H1 (cell line): ENCODE results near the gene GTSE1. TPM values are rescaled to one million over a fixed set of nuclear protein-coding genes. Genes with fewer than 3 reads are reported as not detected.

ENCODE experiments used
- CTCF ChIA-PET: fragments of 300-600 bp; sonication (Branson Sonifier 250); formaldehyde crosslinking; loops from one replicate; lab custom pipeline; 2021; ENCODE audit not compliant: partially characterized antibody; lab: Charles Lee
- POLR2A ChIA-PET: fragments of 300-600 bp; sonication (Branson Sonifier 250); formaldehyde crosslinking; loops from one replicate; lab custom pipeline; 2021; ENCODE audit warnings: inconsistent platforms; ENCODE audit not compliant: partially characterized antibody; lab: Charles Lee
- DNase-seq, 2 experiments: peaks; one replicate each; pipeline versions ENCODE4 v3.0.0 to v3.0.0-alpha.2; 2010 to 2022; ENCODE audit warnings: low spot score in 2 of 2, low read depth in 1 of 2, mixed read lengths in 1 of 2
- FAIRE-seq: peaks from 2 replicates; lab custom pipeline; 2011; peaks lifted over from hg19 to GRCh38; lab: Jason Lieb, UNC
- H2AFZ ChIP-seq: 2 replicates; pipeline ENCODE4 v1.8.1; 2012; ENCODE audit warnings: low read length, inconsistent platforms
- H2AK5ac ChIP-seq: 2 replicates; pipeline ENCODE4 v1.6.1; 2013; ENCODE audit warnings: low read depth, low read length
- H2BK120ac ChIP-seq: replicated peaks from 2 replicates; pipeline ENCODE3; 2013; ENCODE audit warnings: low read depth, low read length, inconsistent platforms
- H2BK12ac ChIP-seq: 2 replicates; pipeline ENCODE4 v1.6.1; 2013; ENCODE audit warnings: low read depth, low read length
- H2BK15ac ChIP-seq: 2 replicates; pipeline ENCODE4 v1.6.1; 2013; ENCODE audit warnings: low read length
- H2BK20ac ChIP-seq: 2 replicates; pipeline ENCODE4 v1.6.1; 2013; ENCODE audit warnings: low read length
- H2BK5ac ChIP-seq: 2 replicates; pipeline ENCODE4 v1.6.1; 2013; ENCODE audit warnings: low read depth, low read length
- H3K14ac ChIP-seq: 2 replicates; pipeline ENCODE4 v1.6.1; 2013; ENCODE audit warnings: inconsistent platforms; ENCODE audit not compliant: insufficient read length
- H3K18ac ChIP-seq: 2 replicates; pipeline ENCODE4 v1.6.1; 2013; ENCODE audit warnings: low read length; ENCODE audit errors: extremely low read depth
- H3K23ac ChIP-seq: 2 replicates; pipeline ENCODE4 v1.6.1; 2013; ENCODE audit warnings: inconsistent platforms; ENCODE audit not compliant: insufficient read length
- H3K23me2 ChIP-seq: 2 replicates; pipeline ENCODE4 v1.6.1; 2013; ENCODE audit warnings: low read depth, low read length
- H3K27ac ChIP-seq: 2 replicates; pipeline ENCODE4 v1.6.1; 2011; ENCODE audit warnings: low read depth, low read length, inconsistent platforms
- H3K27me3 ChIP-seq, 4 experiments: replicated peaks in 1 of 4; 1 replicate in 1 of 4; 2 replicates in 3 of 4; pipeline versions ENCODE4 v1.6.1 to v1.8.1; 2011 to 2013; ENCODE audit warnings: low read length in 3 of 4, mild to moderate bottlenecking in 3 of 4, inconsistent platforms in 2 of 4, mixed read lengths in 2 of 4, moderate library complexity in 1 of 4; ENCODE audit not compliant: control insufficient read depth in 3 of 4, insufficient read depth in 3 of 4; ENCODE audit errors: extremely low read depth in 1 of 4
- H3K36me3 ChIP-seq, 4 experiments: 2 replicates each; pipeline versions ENCODE4 v1.6.1 to v1.8.1; 2011 to 2013; ENCODE audit warnings: mild to moderate bottlenecking in 4 of 4, low read length in 3 of 4, moderate library complexity in 2 of 4, control low read depth in 1 of 4, inconsistent platforms in 1 of 4; ENCODE audit not compliant: insufficient read depth in 4 of 4, control insufficient read depth in 2 of 4
- H3K4ac ChIP-seq: replicated peaks from 2 replicates; pipeline ENCODE3; 2013; ENCODE audit warnings: low read length, low read depth, mixed read lengths, inconsistent platforms; ENCODE audit not compliant: insufficient read length
- H3K4me1 ChIP-seq, 4 experiments: replicated peaks in 1 of 4; 1 replicate in 1 of 4; 2 replicates in 3 of 4; pipeline versions ENCODE4 v1.6.1 to v1.8.1; 2011 to 2013; ENCODE audit warnings: low read length in 3 of 4, inconsistent platforms in 2 of 4, mixed read lengths in 1 of 4; ENCODE audit not compliant: insufficient read depth in 4 of 4, control insufficient read depth in 3 of 4
- H3K4me2 ChIP-seq, 2 experiments: 2 replicates each; pipeline versions ENCODE4 v1.6.1 to v1.8.1; 2011 to 2013; ENCODE audit warnings: low read depth in 2 of 2, low read length in 2 of 2, control low read depth in 1 of 2, inconsistent platforms in 1 of 2, mild to moderate bottlenecking in 1 of 2; ENCODE audit not compliant: insufficient read depth in 1 of 2
- H3K4me3 ChIP-seq, 4 experiments: fragments of 200-600, 300-600 bp in 1 of 4; sonication (generic), shearing (Covaris generic), sonication (Bioruptor Twin) in 1 of 4; 2 replicates each; pipeline versions ENCODE4 v1.5.1 to v1.8.1; 2011 to 2016; ENCODE audit warnings: low read length in 4 of 4, low read depth in 3 of 4, control low read depth in 2 of 4, inconsistent platforms in 2 of 4, mild to moderate bottlenecking in 2 of 4, mixed read lengths in 1 of 4, moderate library complexity in 1 of 4; ENCODE audit not compliant: insufficient read depth in 2 of 4; ENCODE audit errors: extremely low read depth in 1 of 4
- H3K56ac ChIP-seq: replicated peaks from 2 replicates; pipeline ENCODE3; 2013; ENCODE audit warnings: low read depth, mild to moderate bottlenecking, mixed read lengths, low read length, inconsistent platforms; ENCODE audit not compliant: insufficient read length
- H3K79me1 ChIP-seq: 2 replicates; pipeline ENCODE4 v1.6.1; 2013; ENCODE audit warnings: low read depth, low read length, control low read depth
- H3K79me2 ChIP-seq, 2 experiments: 2 replicates each; pipeline versions ENCODE4 v1.6.1 to v1.8.1; 2012 to 2013; ENCODE audit warnings: low read length in 2 of 2, mild to moderate bottlenecking in 2 of 2, inconsistent platforms in 1 of 2; ENCODE audit not compliant: insufficient read depth in 2 of 2, control insufficient read depth in 1 of 2
- H3K9ac ChIP-seq, 4 experiments: replicated peaks in 1 of 4; 1 replicate in 1 of 4; 2 replicates in 3 of 4; pipeline versions ENCODE4 v1.6.1 to v1.8.1; 2011 to 2013; ENCODE audit warnings: low read depth in 3 of 4, low read length in 3 of 4, control low read depth in 2 of 4, mild to moderate bottlenecking in 2 of 4, moderate library complexity in 2 of 4, inconsistent platforms in 1 of 4; ENCODE audit errors: extremely low read depth in 1 of 4
- H3K9me3 ChIP-seq, 2 experiments: 2 replicates each; pipeline versions ENCODE4 v1.6.1 to v1.8.1; 2012 to 2013; ENCODE audit warnings: mild to moderate bottlenecking in 2 of 2, moderate library complexity in 2 of 2, control low read depth in 1 of 2, inconsistent platforms in 1 of 2, low read depth in 1 of 2, low read length in 1 of 2, mixed read lengths in 1 of 2; ENCODE audit not compliant: insufficient read depth in 2 of 2
- H4K20me1 ChIP-seq, 2 experiments: replicated peaks in 1 of 2; 2 replicates each; pipeline versions ENCODE3 to v1.8.1; 2011 to 2013; ENCODE audit warnings: inconsistent platforms in 2 of 2, low read length in 2 of 2, mild to moderate bottlenecking in 1 of 2; ENCODE audit not compliant: insufficient read depth in 2 of 2, control insufficient read depth in 1 of 2
- H4K5ac ChIP-seq: 2 replicates; pipeline ENCODE4 v1.6.1; 2013; ENCODE audit warnings: low read length, low read depth, mixed read lengths, inconsistent platforms; ENCODE audit not compliant: insufficient read length
- H4K8ac ChIP-seq: 2 replicates; pipeline ENCODE4 v1.8.0; 2013; ENCODE audit warnings: mild to moderate bottlenecking, moderate library complexity, low read length, inconsistent platforms; ENCODE audit not compliant: insufficient read depth; ENCODE audit errors: extremely low read depth
- H4K91ac ChIP-seq: replicated peaks from 2 replicates; pipeline ENCODE3; 2013; ENCODE audit warnings: low read length, mixed read lengths, inconsistent platforms; ENCODE audit not compliant: insufficient read length
- ASH2L ChIP-seq: fragments of 200-600, 300-600 bp; sonication (generic); IDR thresholded peaks from one replicate; pipeline ENCODE4 v1.7.1; 2017; ENCODE audit warnings: low read length
- BACH1 ChIP-seq: IDR thresholded peaks from 2 replicates; pipeline ENCODE4 v1.6.1; 2012; ENCODE audit warnings: low read length, improper control_type of control experiment
- BCL11A ChIP-seq, 2 experiments: IDR thresholded peaks; one replicate each; pipeline ENCODE4 v1.6.1; 2011; ENCODE audit warnings: low read depth in 2 of 2, low read length in 2 of 2, mild to moderate bottlenecking in 2 of 2
- HDAC2 ChIP-seq, 2 experiments: fragments of 300-600 bp in 1 of 2; sonication (generic) in 1 of 2; IDR thresholded peaks; 2 replicates each; pipeline ENCODE4 v1.6.1; 2011 to 2012; ENCODE audit warnings: low read depth in 2 of 2, low read length in 2 of 2, mild to moderate bottlenecking in 2 of 2, moderate library complexity in 2 of 2, borderline replicate concordance in 1 of 2, inconsistent platforms in 1 of 2
- JUN ChIP-seq: IDR thresholded peaks from 2 replicates; pipeline ENCODE4 v1.6.1; 2011; ENCODE audit warnings: low read depth, mild to moderate bottlenecking, improper control_type of control experiment, low read length
- PHF8 ChIP-seq: fragments of 200-600 bp; sonication (generic); conservative IDR thresholded peaks from 2 replicates; pipeline ENCODE4 v1.7.1; 2012; ENCODE audit warnings: low read depth, mild to moderate bottlenecking, inconsistent platforms, low read length, moderate library complexity
- RBBP5 ChIP-seq: IDR thresholded peaks from 2 replicates; pipeline ENCODE4 v1.7.1; 2012; ENCODE audit warnings: low read depth, mild to moderate bottlenecking, inconsistent platforms, low read length, moderate library complexity, borderline replicate concordance
- RXRA ChIP-seq: IDR thresholded peaks from 2 replicates; pipeline ENCODE4 v1.6.1; 2011; ENCODE audit warnings: low read depth, mild to moderate bottlenecking, low read length, moderate library complexity; ENCODE audit not compliant: insufficient read depth
- TBP ChIP-seq: IDR thresholded peaks from 2 replicates; pipeline ENCODE4 v1.6.1; 2011; ENCODE audit warnings: low read depth, low read length, improper control_type of control experiment
- ZNF274 ChIP-seq: IDR thresholded peaks from 2 replicates; pipeline ENCODE4 v1.7.0; 2012; ENCODE audit warnings: low read length, borderline replicate concordance; ENCODE audit errors: extremely low read depth
- WGBS, 2 experiments: shearing (Covaris generic) in 1 of 2; methylation state at CpG; one replicate each; pipeline versions ENCODE4 v1.1.6 to v1.1.7; 2013 to 2015; ENCODE audit warnings: low lambda C conversion rate in 2 of 2, mixed read lengths in 2 of 2, inconsistent platforms in 1 of 2, low coverage in 1 of 2, missing lambda C conversion rate in 1 of 2; ENCODE audit not compliant: insufficient replicate concordance in 2 of 2, insufficient coverage in 1 of 2, insufficient read length in 1 of 2; ENCODE audit errors: extremely low coverage in 1 of 2, missing lambda C conversion rate in 1 of 2; 5-methylcytosine and 5-hydroxymethylcytosine counted together
- polyA plus RNA-seq, 7 experiments: library from polyadenylated mRNA; depleted of rRNA in 3 of 7; stranded (reverse) in 5 of 7; unstranded in 2 of 7; fragments of >200 nt in 5 of 7; fragments of 200-250 nt in 2 of 7; gene quantifications; 1 replicate in 5 of 7; 2 replicates in 1 of 7; 4 replicates in 1 of 7; pipeline versions ENCODE4 v1.2.1 to v1.2.3, GENCODE V29; 2011 to 2013; ENCODE audit warnings: missing spikeins in 2 of 7, mixed read lengths in 2 of 7
- total RNA-seq: library from RNA; stranded (reverse); fragmentation: NEBNext Ultra II Directional; extraction: Animal tissue kit (Norgen Biotek cat#: 25700); gene quantifications from 2 replicates; pipeline ENCODE4 v1.2.1, GENCODE V29; 2021
- TF ChIP-seq, protein P1 (sequence below): IDR thresholded peaks from 2 replicates; pipeline ENCODE4 v1.6.1; 2011; ENCODE audit warnings: low read depth, mild to moderate bottlenecking, low read length; ENCODE audit not compliant: insufficient read depth
- TF ChIP-seq, protein P2 (sequence below): IDR thresholded peaks from 2 replicates; pipeline ENCODE4 v1.6.1; 2011; ENCODE audit warnings: low read length, improper control_type of control experiment

GTSE1 gene
- total and polyA plus RNA-seq, 2 of the 8 experiments (the other 6 are each of a cell fraction or from before 2014, with no cell fraction given) = 17.5 to 38.6 TPM

DNA sequence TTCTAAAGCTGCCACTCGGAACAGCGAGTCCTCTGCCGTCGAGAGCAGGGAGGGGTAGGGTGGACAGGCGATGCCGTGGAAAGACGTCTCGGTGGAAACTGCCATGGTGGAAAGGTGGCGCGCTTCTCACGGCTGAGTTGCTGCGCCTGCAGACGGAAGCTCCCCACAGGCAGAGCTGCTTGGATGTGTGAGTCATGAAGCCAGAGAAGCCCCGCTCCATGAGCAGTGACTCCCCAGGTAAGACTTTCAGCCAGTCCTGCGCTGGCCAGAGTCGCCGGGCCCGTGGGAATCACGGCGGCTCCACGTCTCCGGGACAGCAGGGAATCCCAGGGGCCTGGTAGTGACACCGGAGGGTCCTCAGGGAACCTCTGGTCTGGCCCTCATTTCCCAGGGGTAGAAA lies 34.8 kb downstream of the GTSE1 start:
- H3K4me3 ChIP-seq = no peak overlapping the region
- H2BK120ac ChIP-seq = no peak overlapping the region
- H2BK12ac ChIP-seq = no peak overlapping the region
- ChIA-PET POLR2A (no interaction called here), CTCF (interaction anchor here (1.3 to 1.4 kb wide), 2 partner anchors 27 to 210 kb away, joined by 3 read pairs; no protein-coding TSS in a partner anchor)
- H3K9me3 ChIP-seq = no peaks in the 10 kb centered on the region
- 94% methylated on average over 16 of the region's 23 CpGs; no CpG with 5 or more reads in 1 of the 2 experiments for WGBS, 2 experiments
- H2BK20ac ChIP-seq = no peak overlapping the region
- no peak overlapping the region for H4K91ac ChIP-seq
- no peak overlapping the region for H3K4me2 ChIP-seq
- H3K79me2 ChIP-seq = peaks cover 3 to 5% of the 10 kb centered on the region in 2 experiments
- no peak overlapping the region for H2BK5ac ChIP-seq
- no peak overlapping the region for H2BK15ac ChIP-seq
- H3K27ac ChIP-seq = no peak overlapping the region
- peaks cover 0 to 2% (median 0%) of the 10 kb centered on the region in 4 experiments; a peak in 2 of 7 replicates for H3K4me1 ChIP-seq
- H4K8ac ChIP-seq = no peak overlapping the region
- H3K79me1 ChIP-seq = no peaks in the 10 kb centered on the region
- no peak overlapping the region for H3K4ac ChIP-seq
- no peak overlapping the region for H3K18ac ChIP-seq
- peaks cover 0 to 3% of the 10 kb centered on the region in 2 experiments for H4K20me1 ChIP-seq
- no peak overlapping the region for H3K14ac ChIP-seq
- H3K23me2 ChIP-seq = 0 out of 2 replicates have a peak, but pooled peaks cover 2% of the 10 kb centered on the region
- no peak overlapping the region for H3K9ac ChIP-seq
- no peak overlapping the region for H3K56ac ChIP-seq
- DNase-seq = no peak
- peaks cover 9 to 25% (median 17%) of the 10 kb centered on the region in 4 experiments for H3K36me3 ChIP-seq
- no peak overlapping the region for H2AFZ ChIP-seq
- H4K5ac ChIP-seq = no peak overlapping the region
- no peaks in the 10 kb centered on the region for H3K27me3 ChIP-seq
- no peak for FAIRE-seq
- H3K23ac ChIP-seq = no peak overlapping the region
- H2AK5ac ChIP-seq = no peak overlapping the region
- TF ChIP-seq, protein P1, sequence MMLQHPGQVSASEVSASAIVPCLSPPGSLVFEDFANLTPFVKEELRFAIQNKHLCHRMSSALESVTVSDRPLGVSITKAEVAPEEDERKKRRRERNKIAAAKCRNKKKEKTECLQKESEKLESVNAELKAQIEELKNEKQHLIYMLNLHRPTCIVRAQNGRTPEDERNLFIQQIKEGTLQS = no peak
- TF ChIP-seq BACH1 = no peak
- TF ChIP-seq BCL11A (IDR thresholded peaks at IDR 0.05; ENCODE audit: low read depth in 2 of 2, low read length in 2 of 2) = no peak
- no peak for TF ChIP-seq ZNF274
- TF ChIP-seq RXRA = no peak
- TF ChIP-seq JUN = no peak
- TF ChIP-seq, protein P2, sequence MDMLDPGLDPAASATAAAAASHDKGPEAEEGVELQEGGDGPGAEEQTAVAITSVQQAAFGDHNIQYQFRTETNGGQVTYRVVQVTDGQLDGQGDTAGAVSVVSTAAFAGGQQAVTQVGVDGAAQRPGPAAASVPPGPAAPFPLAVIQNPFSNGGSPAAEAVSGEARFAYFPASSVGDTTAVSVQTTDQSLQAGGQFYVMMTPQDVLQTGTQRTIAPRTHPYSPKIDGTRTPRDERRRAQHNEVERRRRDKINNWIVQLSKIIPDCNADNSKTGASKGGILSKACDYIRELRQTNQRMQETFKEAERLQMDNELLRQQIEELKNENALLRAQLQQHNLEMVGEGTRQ = no peak
- TF ChIP-seq ASH2L = no peak
- no peak for TF ChIP-seq TBP
- no peak for TF ChIP-seq RBBP5
- TF ChIP-seq HDAC2 (IDR thresholded peaks at IDR 0.05; ENCODE audit: borderline replicate concordance in 1 of 2, low read depth in 2 of 2, low read length in 2 of 2) = no peak
- no peak for TF ChIP-seq PHF8
